Endometrial microvascular endothelial cells (primary cell): ENCODE results near the gene NRXN2. TPM values are rescaled to one million over a fixed set of nuclear protein-coding genes. Genes with fewer than 3 reads are reported as not detected.

Experiments used
- in situ Hi-C: cut with HindIII; loops from 2 replicates; pipeline ENCODE4 v1.10.0; 2017; ENCODE audit warnings: low sequenced_read_pairs, low pct_unique_long_range_greater_than_20kb; ENCODE audit errors: inconsistent ontology term
- total RNA-seq: library from RNA; depleted of rRNA; stranded (reverse); fragments of >200 nt; gene quantifications from one replicate; pipeline ENCODE4 v1.2.3, GENCODE V29; 2015; ENCODE audit errors: inconsistent ontology term

The NRXN2 gene
- total RNA-seq, 1 donor from 2014 or later, result not detected

- in situ Hi-C loops, result no loop called here
These were observed 37.0 kb upstream of the NRXN2 start, which contains the start of gene PYGM for GRCh38 chr11:64759722-64760719. TSS of gene PYGM (minus strand) at chr11:64759974. CDS start at chr11:64759898, 76 bp downstream.

DNA sequence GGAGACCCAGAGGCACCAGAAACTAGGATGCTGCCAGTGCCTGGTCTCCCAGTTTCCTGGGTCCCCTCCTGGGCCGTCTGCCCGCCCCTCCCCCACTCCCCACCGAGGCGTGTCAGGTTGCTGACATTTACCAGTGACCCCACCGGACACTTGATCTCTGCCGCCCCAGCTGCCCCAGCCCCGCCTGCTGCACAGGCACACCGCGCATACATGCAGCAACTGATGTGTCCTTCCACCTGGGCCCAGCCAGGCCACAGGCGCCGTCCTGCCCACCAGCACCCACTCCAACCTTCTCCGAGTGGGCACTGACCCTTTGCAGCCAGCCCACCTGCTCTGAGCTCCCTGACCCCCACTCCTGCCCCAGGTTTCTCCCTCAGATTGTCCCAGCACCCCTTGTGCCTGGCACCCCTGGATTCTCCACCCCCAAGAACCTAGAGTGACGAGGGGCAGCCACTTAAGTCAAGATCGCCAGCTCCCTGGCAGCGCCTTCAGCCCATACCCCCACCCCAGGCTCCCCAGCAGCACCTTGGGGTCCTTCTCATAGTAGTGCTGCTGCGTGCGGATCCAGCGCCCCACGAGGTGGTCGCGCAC lies 36.2 kb upstream of the NRXN2 start:
- in situ Hi-C loops, result no loop called here

DNA sequence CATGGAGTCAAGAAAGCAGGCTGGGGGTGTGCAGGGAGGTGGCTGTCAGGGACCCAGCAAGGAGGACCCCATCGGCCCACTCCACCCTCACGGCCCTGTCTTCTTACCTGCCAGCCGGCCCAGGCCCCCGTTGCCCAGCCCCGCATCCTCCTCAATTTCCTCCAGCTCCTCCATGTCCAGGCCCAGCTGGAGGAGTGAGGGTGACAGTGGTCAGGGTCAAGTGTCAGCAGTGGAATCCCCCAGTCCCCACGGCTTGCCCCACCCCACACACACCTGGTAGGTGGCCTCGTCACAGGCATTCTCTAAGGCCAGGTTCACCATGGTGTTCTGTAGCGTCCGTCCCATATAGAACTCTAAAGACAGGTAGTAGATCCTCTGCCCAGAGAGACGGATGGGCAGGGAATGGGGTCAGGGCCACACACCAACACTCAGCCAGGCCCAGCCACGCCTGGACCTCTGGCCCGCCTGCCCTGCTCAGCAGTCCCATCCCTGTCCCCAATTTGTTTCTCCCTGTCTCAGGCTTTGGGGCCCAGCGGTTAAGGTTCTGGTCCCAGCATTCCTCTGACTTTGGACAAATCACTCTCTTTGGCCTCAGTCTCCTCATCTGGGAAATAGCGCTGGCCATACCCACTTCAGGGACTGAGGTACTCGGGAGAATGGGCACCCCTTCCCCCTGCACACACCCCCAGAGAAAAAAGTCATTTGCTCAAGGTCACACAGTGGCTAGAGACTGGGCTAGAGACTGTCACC lies 35.5 kb upstream of the NRXN2 start:
- in situ Hi-C loops, result no loop called here

DNA sequence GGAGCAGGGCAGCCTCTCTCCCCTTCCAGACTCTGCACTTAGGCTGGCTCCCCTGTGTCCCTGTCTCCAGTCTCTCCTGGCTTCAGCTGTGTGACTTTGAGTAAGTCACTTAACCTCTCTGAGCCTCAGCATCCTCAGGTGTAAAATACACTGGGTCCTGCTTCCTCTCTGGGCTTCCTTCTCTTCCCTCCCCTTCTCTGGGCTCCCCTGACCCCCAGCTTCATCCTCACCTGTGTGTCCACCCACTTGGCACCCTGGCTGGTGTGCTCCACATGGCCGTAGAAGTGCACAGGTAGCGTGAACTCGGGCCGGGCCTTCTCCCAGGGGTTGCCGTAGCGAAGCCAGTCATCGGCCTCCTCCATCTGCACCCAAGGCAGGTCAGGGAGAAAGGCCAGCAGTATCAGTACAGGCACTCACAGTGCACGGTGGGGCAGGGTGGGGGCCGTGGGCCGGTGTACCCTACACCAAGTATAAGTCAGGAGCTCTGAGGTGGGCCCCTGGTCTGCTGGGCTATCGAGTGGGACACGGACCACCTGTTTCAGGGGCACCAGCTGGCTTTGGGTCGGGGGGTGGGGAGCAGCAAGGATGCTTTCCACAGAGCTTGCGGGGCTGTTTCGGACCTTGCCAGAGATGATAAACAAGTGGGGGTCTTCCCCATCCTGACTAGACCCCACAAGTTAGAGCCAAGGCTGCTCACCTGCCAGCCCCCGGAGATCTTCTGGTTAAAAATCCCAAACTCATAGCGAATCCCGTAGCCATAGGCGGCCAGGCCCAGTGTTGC lies 34.7 kb upstream of the NRXN2 start:
- in situ Hi-C loops, result no loop called here

GRCh38 chr11:64755681-64756361 lies 32.8 kb upstream of the NRXN2 start:
- in situ Hi-C loops, result no loop called here

- in situ Hi-C loops, result no loop called here
These were observed 32.1 kb upstream of the NRXN2 start for GRCh38 chr11:64754919-64755662.

DNA sequence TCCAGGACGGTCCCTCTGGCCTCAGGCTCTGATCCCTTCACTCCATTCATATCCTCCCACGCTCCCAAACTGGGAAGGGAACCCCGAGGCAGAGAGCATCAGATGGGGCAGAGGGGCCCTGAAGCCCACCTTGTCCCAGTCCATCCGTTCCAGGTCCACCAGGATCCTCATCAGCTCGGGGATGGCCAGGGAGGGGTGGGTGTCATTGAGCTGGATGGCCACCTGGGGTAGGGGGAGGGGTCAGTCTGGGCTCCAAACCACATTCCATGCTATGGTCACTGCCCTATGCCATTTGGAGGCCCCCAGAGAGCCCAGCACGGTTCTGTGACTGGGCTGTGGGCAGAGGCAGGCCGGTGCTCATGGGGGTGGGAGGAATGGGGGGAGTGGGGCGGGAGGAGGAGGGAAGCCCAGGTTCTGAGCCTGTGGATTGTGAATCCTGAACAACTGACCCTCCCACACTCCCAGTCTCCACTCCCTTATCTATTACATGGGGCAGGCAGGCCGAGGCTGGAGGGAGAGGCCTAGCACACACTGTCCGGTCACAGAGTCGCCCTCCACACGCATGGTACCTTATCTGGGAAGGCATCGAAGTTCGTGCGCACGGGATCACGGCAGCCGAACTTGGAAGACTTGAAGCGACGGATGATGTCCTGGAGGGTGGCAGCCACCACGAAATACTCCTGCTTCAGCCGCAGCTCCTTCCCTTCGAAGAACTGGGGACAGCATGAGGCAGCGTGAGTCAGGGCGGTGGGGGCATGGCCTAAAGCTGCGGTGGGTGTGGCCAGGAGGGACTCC lies 31.3 kb upstream of the NRXN2 start:
- in situ Hi-C loops, result no loop called here

DNA sequence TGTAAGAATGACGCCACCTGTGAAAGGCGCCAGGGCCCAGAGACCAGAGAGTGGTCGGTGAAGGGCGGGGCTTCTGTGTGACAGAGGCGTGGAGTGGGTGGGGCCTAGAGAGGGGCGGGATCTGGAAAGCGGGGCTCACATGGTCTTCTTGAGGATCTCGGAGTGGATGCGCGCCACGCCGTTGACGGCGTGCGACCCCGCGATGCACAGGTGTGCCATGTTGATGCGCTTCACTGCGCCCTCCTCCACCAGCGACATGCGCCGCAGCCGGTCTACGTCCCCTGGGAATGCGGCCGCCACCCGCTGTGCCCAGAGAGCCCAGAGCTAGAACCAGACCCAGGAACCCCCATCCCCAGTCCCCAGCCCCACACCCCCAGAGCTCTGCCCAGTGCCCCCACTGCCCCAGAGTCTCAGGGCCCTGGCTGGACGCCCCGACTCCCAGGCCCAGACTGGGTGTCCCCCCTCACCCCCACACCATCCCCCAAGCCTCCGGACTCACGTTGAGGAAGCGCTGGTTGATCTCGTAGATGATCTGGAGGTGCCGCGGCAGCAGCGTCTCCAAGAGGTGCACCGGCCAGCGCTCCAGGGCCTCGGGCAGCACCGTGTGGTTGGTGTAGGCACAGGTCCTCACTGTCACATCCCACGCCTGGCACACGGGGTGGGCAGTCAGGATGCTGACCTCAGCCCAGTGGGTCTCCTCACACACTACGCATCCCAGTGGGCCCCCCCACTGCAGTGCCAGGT lies 30.6 kb upstream of the NRXN2 start:
- in situ Hi-C loops, result no loop called here

GRCh38 chr11:64753019-64753379 lies 30.0 kb upstream of the NRXN2 start:
- in situ Hi-C loops, result no loop called here

GRCh38 chr11:64752175-64752970 lies 29.4 kb upstream of the NRXN2 start:
- in situ Hi-C loops, result no loop called here

- in situ Hi-C loops, result no loop called here
These were observed 28.6 kb upstream of the NRXN2 start for GRCh38 chr11:64751580-64751979.

GRCh38 chr11:64751136-64751535 lies 28.1 kb upstream of the NRXN2 start:
- in situ Hi-C loops, result no loop called here

GRCh38 chr11:64750361-64751054 lies 27.5 kb upstream of the NRXN2 start:
- in situ Hi-C loops, result no loop called here

DNA sequence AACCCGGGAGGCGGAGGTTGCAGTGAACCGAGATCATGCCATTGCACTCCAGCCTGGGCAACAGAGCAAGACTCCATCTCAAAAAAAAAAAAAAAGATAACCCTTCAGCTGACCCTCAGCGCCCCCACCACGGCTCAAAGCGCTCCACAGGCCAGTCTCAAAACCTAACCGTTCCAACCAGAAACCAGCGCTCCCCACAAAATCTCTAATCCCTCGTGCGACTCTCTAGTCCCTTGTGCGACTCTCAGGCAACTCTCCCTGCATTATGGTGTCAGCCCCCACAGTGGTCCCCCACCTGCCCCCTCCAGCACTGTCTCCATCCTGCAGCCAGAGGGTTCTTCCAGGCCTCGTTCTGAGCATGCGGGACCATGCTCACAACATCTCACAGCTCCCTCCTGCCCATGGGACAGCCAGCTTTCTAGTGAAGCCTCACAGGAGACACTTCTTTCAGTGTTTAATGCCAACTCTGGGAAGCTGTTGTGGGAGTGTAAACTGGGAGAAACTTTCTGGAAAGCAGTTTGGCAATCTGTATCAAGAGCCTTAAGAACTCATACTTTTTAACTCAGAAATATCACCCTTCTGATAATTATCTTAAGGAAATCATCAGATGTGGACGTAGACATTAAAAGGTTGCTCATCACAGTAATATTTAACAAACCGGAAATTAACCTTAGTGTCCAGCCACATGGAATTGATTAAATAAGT lies 25.1 kb upstream of the NRXN2 start:
- in situ Hi-C loops, result no loop called here
